ENCODE measurements around the gene TMEM72.

TMEM72 gene

GRCh38 chr10:44974628-44975430, 63.7 kb downstream of the TMEM72 start:
- intact Hi-C loops (cut with DNase I; ENCODE audit: low total_unique reads), result loop anchor here (1.0 to 10.0 kb wide), 3 partner anchors 16 to 100 kb away; partner anchors contain the start of gene RASSF4
- H3K4me1 ChIP-seq, result peaks cover 0 to 53% (median 35%) of the 10 kb centered on the region in 4 donors

GRCh38 chr10:44975431-44976331, 64.5 kb downstream of the TMEM72 start:
- Histone ChIP-seq H3K27me3 (no peaks in the 10 kb centered on the region), H3K4me3 (peak overlapping the region; percentile 72 to 85), H3K4me1 (peaks cover 3 to 61% (median 43%) of the 10 kb centered on the region in 4 donors), H3K27ac (peak overlapping the region; percentile 90 to 96), H3K36me3 (peaks cover 20 to 38% (median 34%) of the 10 kb centered on the region in 3 donors), H3K9me3 (no peaks in the 10 kb centered on the region)
- intact Hi-C loops (cut with DNase I; ENCODE audit: low total_unique reads), result loop anchor here (1.0 to 10.0 kb wide), 3 partner anchors 17 to 101 kb away; partner anchors contain the start of gene RASSF4
- DNase-seq, result peak; percentile 79 to 89
- no peak for TF ChIP-seq CTCF (IDR thresholded peaks at IDR 0.05)

More at GRCh38 chr10:44974628-44975430, 63.7 kb downstream of the TMEM72 start:
- Histone ChIP-seq H3K27ac (peak overlapping the region; percentile 90 to 96), H3K36me3 (peaks cover 23 to 47% (median 43%) of the 10 kb centered on the region in 3 donors), H3K27me3 (no peaks in the 10 kb centered on the region), H3K9me3 (no peaks in the 10 kb centered on the region), H3K4me3 (peak overlapping the region; percentile 72 to 85)
- TF ChIP-seq CTCF (IDR thresholded peaks at IDR 0.05), result peak; percentile 96 to 99
- peak; percentile 84 to 90 for DNase-seq

- intact Hi-C loops (cut with DNase I; ENCODE audit: low total_unique reads), result loop anchor here (10.0 kb wide), 1 partner anchor 102 kb away; no protein-coding TSS in a partner anchor
- Histone ChIP-seq H3K27me3 (no peaks in the 10 kb centered on the region), H3K4me1 (peaks cover 11 to 70% (median 51%) of the 10 kb centered on the region in 4 donors), H3K9me3 (no peaks in the 10 kb centered on the region), H3K27ac (peak overlapping the region; percentile 90 to 96), H3K4me3 (peak overlapping the region; percentile 72 to 85), H3K36me3 (peaks cover 11 to 29% (median 25%) of the 10 kb centered on the region in 3 donors)
- peak in 1 of 2 donors; percentile 78 for DNase-seq
- no peak for TF ChIP-seq CTCF (IDR thresholded peaks at IDR 0.05)
Observed at GRCh38 chr10:44976352-44977198, 65.4 kb downstream of the TMEM72 start.

- peaks cover 7 to 23% (median 18%) of the 10 kb centered on the region in 3 donors for H3K36me3 ChIP-seq
- peak; percentile 14 to 21 for TF ChIP-seq CTCF (IDR thresholded peaks at IDR 0.05)
- intact Hi-C loops (cut with DNase I; ENCODE audit: low total_unique reads), result loop anchor here (10.0 kb wide), 1 partner anchor 103 kb away; no protein-coding TSS in a partner anchor
- peak overlapping the region; percentile 90 to 96 for H3K27ac ChIP-seq
- H3K9me3 ChIP-seq, result no peaks in the 10 kb centered on the region
- H3K4me1 ChIP-seq, result peaks cover 11 to 80% (median 61%) of the 10 kb centered on the region in 4 donors
- H3K4me3 ChIP-seq, result peak overlapping the region; percentile 72 to 85
- H3K27me3 ChIP-seq, result no peaks in the 10 kb centered on the region
- DNase-seq, result peak; percentile 34 to 78
Observed at GRCh38 chr10:44977287-44978212, 66.4 kb downstream of the TMEM72 start.

Data from tibial artery (tissue), 4 donors.